Measurements from ENCODE around the gene KRTAP10-7.
"Not testable (repeated sequence)": the region's sequence is repeated elsewhere in the genome, so short reads cannot be mapped to it uniquely, and the experiment has no call there.

Gene KRTAP10-7

DNA sequence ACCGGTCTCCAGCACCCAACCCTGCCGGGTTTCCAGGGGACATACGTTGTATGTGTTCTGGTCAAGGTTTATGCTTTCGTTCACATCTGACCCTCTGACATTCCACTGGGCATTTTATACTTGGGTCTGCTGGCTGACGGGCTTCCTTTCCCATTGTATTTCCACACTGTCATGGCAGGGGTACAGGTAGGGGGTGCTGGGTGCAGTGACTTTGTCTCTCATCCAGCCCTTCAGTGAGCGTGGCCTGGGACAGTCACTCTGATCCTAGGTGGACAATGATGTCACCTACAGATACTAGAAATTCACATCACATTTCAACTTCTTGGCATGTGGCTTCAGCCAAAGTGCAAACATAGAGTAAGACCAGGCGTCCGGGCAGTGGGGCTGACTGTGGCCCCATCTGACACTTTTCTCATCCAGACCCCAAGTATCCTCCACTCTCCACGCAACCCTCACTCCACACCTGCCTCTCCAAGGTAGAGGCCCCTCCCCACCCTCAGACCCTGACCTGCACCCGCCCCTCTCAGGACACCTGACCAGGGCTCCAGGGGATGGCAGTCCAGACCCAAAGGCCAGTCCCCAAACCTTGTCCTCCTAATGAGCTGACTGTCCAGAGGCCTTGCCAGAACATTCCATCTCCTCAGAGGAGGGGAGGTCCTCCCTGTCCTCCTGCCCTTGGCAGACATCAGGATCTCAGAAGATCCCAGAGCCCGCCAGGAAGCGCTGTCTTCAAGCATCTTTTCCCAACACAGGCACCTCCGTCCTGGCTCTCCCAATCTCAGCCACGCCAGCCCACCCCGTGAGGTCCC, 36.0 kb downstream of the KRTAP10-7 start:
- no peak for DNase-seq

DNA sequence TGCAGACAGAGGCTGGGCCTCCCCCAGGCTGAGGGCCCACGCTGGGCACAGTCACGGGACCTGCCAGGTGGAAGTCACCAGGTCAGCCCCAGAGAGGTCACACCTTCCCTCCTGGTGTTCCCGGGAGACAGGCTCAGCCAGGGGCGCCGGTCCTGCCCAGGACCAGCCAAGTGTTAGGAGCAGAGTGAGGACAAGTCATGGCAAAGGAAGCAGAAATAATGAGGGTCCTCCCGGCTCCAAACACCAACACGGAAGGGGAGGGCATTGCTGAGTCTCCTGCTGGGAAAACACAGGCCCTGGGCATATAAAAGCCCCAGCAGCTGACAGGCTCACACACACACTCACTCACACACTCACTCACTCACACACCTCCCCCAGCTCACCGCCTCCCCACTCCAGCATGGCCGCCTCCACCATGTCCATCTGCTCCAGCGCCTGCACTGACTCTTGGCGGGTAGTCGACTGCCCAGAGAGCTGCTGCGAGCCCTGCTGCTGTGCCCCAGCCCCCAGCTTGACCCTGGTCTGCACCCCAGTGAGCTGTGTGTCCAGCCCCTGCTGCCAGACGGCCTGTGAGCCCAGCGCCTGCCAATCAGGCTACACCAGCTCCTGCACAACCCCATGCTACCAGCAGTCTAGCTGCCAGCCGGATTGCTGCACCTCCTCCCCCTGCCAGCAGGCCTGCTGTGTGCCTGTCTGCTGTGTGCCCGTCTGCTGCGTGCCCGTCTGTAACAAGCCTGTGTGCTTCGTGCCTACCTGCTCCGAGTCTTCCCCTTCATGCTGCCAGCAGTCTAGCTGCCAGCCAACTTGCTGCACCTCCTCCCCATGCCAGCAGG, 36.8 kb downstream of the KRTAP10-7 start, which contains the start of gene KRTAP10-10:
Gene KRTAP10-10, plus strand, starts transcription at position 339 of the 833 bp plus-strand sequence. Its CDS starts 62 bp downstream, at position 401.
- DNase-seq = no peak

GRCh38 chr21:44637851-44638348, 37.5 kb downstream of the KRTAP10-7 start:
- DNase-seq = not testable (repeated sequence)

DNA sequence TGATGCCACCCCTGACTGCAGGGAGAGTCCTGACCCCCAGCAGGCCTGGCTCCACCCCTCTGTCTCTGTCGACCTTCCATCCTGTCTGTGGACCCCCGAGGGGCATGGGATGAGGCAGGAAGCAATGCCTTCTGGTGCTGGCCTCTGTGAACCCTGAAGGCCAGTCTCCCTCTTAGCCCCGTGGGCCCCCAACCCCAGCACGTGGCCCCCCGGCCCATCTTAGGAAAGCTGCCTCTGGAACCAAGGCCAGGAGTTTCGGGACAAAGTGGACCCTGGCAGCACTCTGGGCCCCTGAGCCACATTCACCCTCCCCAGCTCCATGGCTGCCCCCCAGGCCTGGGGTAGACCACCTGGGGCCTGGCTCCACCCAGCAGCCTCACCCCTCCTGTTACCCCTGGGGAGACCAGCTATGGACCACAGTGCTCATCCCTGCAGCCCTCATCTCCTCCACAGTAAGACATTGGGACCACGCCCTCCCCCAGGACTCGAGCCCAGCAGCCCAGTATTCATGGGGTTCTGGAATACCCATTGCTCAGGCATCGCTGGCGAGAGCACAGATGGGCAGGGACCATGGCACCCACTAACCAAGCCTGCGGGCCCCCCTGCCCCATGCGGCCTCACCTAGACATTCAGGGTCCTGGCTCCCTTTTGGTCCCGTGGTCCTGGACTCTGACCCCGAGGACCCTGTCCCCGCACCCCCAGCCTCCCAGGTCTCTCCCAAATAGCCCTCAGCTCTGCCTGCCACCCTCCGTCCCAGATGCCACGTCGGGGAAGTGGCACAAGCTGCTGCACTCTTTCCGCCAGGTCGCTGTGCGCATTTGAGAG, 38.3 kb downstream of the KRTAP10-7 start:
- not testable (repeated sequence) for DNase-seq

DNA sequence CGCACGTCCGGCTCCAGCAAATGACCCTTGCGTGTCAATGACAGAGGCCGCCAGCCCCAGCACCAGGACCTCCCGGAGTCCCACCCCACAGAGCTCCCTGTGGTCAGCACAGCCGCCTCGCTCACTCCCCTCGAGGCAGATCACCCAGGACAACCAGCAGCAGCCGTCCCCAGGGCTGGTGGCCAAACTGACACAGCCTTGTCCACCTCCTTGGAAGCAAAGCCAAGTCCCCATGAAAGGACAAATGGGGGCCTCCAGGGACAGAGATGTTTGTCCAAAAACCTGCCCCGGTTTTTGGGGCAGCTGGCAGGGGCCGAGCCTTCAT, 38.9 kb downstream of the KRTAP10-7 start:
- no peak for DNase-seq

DNA sequence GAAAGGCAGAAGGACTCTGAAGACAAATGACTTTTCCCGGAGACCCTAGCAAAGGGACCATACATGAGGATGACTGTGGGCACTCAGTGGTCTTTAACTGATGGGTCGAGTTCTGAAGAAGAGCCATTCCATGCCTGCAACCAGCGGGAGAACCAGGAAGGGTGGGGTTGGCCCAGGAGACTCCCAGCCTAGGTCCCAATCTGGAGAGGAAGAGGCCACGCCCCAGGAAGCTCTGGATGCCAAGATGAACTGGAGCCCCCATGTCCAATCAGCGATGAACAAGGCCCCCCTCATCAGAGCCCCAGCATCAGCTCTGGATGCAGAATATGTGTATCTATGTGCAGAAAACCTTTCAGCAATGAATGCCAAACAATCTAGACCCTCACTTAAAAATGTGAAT, 40.4 kb downstream of the KRTAP10-7 start:
- DNase-seq = no peak

DNA sequence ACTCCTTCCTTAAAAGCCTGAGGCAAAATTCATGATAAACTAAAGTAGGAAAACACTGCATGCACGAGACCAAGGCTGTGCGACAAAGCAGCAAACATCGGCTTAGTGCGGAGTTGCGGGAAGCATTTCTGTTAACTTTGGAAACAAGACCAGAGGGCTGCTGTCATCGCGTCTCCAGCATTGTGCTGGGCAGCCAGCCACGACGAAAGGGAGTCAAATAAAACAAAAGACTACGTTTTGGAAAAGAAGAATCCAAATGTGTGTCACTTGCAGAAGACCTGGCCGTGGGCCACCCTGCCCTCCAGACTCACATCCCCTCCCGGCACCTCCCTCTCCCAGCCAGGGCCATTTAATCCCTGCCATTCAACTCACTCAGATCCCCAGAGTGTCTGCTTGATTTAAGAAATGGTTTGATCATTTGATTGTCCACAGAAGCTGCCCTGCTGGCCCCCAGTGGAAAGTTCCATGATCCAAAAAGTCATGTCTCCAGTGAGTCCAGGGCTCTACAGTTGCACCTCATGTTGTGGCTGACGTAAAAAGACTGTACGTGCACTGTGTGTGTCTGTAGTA, 43.4 kb downstream of the KRTAP10-7 start:
- DNase-seq = no peak

- no peak for DNase-seq
Observed at GRCh38 chr21:44644878-44645277, 44.5 kb downstream of the KRTAP10-7 start.

- DNase-seq = not testable (repeated sequence)
Observed at GRCh38 chr21:44646366-44647221, 46.2 kb downstream of the KRTAP10-7 start, which contains the start of gene KRTAP10-11. TSS of gene KRTAP10-11 (plus strand) at chr21:44646414. CDS start at chr21:44646459, 45 bp downstream.

GRCh38 chr21:44647222-44647552, 46.8 kb downstream of the KRTAP10-7 start:
- DNase-seq = no peak

DNA sequence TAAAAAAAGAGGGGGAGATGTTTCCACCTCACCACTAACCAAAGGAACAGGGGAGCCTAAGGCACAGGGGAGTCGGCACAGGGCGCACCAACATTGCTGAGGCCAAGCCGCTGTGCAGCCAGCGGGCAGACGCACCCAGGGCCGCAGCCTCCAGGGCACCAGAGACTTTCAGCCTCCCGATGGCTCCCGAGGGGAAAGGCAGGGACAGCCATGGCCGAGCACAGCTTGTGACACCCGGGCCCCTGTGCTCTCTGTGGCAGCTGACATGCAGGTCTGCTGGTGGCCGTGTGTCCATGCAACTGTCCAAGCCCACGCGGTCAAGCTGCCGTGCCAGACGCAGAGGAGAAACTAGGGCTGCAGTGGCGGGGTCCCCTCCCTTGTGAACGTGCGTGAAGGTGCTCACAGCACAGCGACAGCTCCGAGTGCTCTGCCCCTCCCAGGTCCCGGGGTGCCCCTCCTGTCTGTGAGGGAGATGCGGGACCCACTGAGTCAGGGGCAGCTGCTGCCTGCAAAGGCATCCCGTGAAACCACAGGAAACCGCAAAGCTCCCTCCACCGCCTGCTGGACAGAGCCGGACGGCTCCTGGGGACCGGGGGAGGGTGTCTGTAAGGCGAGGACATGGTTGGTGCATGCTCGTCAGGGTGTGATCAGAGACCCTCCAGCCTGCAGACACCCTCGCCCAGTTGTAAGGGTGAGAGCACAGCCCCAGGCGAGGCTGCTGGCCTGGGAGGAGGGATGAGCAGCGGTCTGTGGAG, 48.3 kb downstream of the KRTAP10-7 start:
- DNase-seq = no peak

DNA sequence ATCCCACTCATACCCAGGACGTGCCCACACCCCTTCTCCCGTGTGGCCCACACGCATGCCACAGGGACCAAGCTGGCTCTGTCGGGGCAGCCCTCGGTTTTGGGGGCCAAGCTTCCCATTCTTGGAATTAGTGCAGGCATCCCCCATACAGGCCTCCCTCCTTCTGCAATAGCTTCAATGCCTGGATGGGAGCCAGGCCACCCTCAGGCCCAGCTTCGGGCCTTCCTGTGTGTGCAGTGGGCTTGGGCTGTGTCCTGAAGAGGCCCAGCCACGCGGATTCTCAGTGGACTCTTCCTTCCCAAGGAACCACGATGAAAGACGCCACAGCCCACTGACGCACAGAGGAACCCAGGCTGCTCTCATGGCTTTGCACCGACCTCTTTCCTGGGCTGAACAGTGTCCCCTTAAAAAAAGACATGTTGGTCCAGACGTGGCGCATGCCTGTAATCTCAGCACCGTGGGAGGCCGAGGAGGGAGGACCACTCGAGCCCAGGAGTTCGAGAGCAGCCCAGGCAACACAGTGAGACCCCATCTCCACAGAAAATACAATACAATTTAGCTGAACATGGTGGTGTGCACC, 49.2 kb downstream of the KRTAP10-7 start:
- no peak for DNase-seq

DNA sequence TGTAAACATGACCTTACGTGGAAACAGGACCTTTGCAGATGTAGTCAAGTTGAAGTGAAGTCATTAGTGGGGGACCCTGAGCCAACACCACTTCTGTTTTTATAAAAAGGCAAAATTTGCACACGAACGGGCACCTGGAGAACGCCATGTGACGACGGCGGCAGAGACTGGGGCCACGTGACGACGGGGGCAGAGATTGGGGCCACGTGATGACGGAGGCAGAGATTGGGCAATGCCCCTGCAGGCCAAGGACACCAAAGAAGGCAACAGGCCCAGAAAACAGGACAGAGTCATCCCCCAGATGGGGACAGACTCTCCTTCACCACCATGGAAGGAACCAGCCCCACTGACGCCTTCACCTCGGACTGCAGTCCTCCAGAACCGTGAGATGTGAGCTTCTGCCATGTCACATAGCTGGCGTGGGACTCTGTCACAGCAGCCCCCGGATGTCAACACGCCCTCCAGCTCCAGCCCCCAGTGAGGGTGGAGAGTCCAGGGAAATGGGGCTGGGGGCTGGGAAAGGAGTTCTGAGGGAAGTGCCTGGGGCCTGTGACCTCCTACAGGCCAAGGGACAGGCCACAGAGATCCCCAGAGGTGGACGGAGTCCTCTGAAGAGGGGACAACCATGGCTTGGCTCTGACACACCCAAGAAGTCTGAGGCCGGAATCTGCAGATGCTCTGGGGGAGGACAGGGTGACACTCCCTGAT, 50.0 kb downstream of the KRTAP10-7 start:
- DNase-seq = no peak

- DNase-seq = no peak
Observed at GRCh38 chr21:44650973-44651675, 50.7 kb downstream of the KRTAP10-7 start.
